Measurements from ENCODE around the gene RFX5.
A peak's percentile ranks its signal among the peaks of the same experiment; 100 is the strongest.
"Not testable (repeated sequence)": the region's sequence is repeated elsewhere in the genome, so short reads cannot be mapped to it uniquely, and the experiment has no call there.

RFX5 gene

GRCh38 chr1:151346769-151347522, at the start of gene RFX5:
Gene RFX5, minus strand, starts transcription at chr1:151347252. Its CDS starts 932 bp downstream, at chr1:151346320.
- DNase-seq (ENCODE audit: low read depth) = peak; percentile 95

DNA sequence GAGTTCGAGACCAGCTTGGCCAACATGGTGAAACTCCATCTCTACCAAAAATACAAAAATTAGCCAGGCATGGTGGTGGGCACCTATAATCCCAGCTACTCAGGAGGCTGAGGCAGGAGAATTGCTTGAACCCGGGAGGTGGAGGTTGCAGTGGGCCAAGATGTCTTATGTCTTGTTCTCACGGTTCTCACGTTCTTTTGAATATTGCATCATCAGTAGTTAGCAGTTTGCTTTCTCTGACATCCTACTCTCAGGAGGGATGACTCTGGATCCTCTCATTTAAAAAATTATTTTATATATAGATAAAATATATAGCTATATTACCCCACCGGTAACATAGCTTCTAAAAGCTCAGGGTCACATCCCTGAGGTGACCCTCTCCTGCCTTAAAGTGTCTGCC, 49.2 kb upstream of the RFX5 start:
- DNase-seq (ENCODE audit: low read depth) = not testable (repeated sequence)

GRCh38 chr1:151393583-151393982, 46.5 kb upstream of the RFX5 start:
- no peak for DNase-seq (ENCODE audit: low read depth)

- no peak for DNase-seq (ENCODE audit: low read depth)
These were observed 44.1 kb upstream of the RFX5 start for GRCh38 chr1:151391079-151391563.

GRCh38 chr1:151390221-151391078, 43.4 kb upstream of the RFX5 start:
- DNase-seq (ENCODE audit: low read depth) = not testable (repeated sequence)

- DNase-seq (ENCODE audit: low read depth) = no peak
These were observed 39.0 kb upstream of the RFX5 start for GRCh38 chr1:151386002-151386401.

DNA sequence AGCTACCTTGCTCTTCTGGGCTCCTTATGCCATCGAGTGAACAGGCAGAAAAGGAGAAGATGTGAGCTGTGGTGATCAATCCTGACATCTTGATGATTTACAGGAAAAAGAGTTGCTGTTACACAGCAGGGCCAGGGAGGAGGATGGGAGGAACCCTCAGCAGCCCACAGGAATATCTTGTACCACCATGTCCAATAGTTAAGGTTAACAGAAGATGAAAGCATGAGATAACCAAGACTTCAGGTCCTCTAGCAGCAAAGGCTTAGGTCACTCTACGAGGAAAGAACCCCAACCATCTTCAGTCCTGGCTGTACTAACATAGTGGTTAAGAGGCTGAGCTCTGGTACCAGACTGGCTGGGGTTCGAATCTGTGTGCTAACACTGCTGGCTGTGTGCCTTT, 37.5 kb upstream of the RFX5 start:
- DNase-seq (ENCODE audit: low read depth) = no peak

DNA sequence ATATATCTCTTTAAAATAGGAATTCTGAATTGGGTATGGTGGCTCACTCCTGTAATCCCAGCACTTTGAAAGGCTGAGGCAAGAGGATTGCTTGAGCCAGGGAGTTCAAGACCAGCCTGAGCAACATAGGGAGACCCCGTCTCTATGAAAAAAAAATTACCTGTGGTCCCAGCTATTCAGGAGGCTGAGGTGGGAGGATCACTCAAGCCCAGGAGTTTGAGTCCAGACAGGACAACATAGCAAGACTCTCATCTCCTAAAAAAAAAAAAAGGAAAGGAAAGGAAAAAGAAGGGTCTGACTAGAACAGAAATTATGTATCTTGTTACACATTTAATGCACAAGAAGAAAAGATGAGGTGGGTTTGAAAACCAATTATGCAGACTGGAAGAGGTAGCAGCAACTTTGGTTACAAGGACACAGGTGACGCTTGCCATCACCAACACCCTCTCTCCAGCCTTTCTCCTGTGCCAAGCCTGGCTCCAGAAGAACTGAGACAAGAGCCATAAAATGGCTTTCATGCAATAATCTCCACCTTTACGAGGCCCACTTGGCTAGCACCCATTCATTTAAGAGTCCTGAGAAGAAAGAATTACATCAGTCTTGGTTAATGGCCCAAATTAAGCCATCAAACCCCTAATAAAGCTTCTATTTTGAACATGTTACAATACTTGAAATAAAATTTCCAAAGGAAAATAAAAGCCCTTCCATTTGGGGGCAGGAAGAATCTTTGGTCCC, 30.3 kb upstream of the RFX5 start:
- DNase-seq (ENCODE audit: low read depth) = no peak

DNA sequence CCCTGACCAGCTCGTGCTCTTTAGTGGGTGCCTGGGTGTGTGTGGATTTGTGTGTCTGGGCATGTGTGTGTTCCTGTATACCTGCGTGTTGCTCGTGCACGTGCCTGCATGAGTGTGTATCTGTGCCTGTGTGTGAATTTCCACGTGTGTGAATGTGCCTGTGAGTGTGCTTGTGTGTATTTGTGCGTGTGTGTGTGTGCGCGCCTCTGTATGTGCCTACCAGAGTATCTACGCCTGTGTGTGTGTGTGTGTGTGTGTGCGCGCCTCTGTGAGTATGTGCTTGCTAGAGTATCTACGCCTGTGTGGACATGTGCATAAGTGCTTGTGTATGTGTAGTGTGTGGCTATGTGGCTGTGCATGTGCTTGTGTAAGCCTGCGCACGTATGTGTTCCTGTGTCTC, 26.1 kb upstream of the RFX5 start:
- no peak for DNase-seq (ENCODE audit: low read depth)

- DNase-seq (ENCODE audit: low read depth) = no peak
These were observed 25.2 kb upstream of the RFX5 start, which contains the start of gene SELENBP1 for GRCh38 chr1:151372058-151372934. Gene SELENBP1, minus strand, starts transcription at chr1:151372705. Its CDS starts 64 bp downstream, at chr1:151372641.

GRCh38 chr1:151371370-151372057, 24.5 kb upstream of the RFX5 start:
- no peak for DNase-seq (ENCODE audit: low read depth)

- no peak for DNase-seq (ENCODE audit: low read depth)
These were observed 23.3 kb upstream of the RFX5 start for GRCh38 chr1:151370211-151370911.

DNA sequence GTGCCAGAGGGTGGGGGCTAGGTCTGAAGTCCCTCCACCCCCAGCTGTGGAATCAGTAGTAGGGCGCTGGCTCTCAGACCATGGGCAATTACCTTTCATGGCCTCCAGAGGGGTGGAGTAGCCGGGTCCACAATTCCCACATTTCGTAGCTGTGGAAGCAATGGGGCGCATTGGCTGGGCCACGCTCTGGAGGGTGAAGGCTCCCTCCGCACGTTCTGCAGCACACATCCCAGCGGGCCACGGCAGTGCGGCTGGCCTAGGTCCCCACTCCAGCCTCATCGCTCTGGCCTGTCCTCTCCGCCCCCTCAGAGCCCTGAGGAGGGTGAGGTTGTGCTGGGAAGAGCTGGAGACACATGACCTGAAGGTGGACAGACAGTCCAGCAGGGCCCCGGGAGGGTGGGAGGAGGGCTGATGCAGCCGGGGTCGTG, 22.6 kb upstream of the RFX5 start:
- no peak for DNase-seq (ENCODE audit: low read depth)

DNA sequence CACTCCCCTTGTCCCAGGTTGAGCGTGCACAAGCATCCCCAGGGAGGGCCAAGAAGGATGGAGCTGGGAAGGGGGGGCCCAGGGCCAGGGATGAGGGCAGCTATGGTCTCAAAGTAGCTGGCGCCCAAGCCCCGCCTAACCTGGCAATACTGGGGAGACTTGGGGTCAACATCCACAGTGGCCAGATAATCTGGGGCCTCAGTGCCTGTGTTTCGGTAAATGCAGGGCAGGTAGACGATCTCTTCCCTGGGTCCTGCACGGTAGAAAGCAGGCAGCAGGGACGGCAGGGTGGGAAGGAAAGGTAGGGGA, 22.2 kb upstream of the RFX5 start:
- DNase-seq (ENCODE audit: low read depth) = no peak

GRCh38 chr1:151368393-151369301, 21.6 kb upstream of the RFX5 start:
- no peak for DNase-seq (ENCODE audit: low read depth)

DNA sequence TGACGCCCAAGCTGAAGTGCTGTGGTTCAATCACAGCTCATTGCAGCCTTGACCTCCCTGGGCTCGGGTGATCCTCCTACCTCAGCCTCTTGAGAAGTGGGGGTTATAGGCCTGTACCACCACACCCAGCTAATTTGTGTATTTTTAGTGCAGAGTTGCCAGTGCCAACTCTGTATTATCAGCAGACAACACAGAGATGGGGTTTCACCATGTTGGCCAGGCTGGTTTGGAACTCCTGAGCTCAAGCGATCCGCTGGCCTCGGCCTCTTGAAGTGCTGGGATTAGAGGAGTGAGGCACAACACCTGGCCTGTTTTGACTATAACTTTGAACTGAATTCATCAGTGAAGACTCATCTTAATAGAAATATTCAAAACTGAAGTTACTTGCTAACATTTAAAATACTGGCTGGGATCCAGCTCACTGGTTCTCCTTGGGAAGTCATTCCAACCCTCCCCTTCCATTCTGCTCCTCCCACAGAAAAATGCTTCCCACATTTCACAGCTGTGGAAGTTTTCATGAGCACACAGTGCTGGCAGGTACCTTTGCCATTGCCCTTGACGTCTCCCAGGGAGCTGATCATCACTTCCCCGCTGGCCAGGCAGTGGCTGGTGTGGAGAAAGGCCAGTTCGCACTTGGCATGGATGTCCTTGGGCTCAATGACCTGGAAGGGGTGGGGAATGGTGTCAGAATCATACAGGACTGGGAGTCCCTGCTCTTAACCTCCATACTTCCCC, 20.8 kb upstream of the RFX5 start:
- no peak for DNase-seq (ENCODE audit: low read depth)

GRCh38 chr1:151364996-151365395, 17.9 kb upstream of the RFX5 start:
- no peak for DNase-seq (ENCODE audit: low read depth)
